ENCODE measurements around the gene PATJ.

Gene PATJ

DNA sequence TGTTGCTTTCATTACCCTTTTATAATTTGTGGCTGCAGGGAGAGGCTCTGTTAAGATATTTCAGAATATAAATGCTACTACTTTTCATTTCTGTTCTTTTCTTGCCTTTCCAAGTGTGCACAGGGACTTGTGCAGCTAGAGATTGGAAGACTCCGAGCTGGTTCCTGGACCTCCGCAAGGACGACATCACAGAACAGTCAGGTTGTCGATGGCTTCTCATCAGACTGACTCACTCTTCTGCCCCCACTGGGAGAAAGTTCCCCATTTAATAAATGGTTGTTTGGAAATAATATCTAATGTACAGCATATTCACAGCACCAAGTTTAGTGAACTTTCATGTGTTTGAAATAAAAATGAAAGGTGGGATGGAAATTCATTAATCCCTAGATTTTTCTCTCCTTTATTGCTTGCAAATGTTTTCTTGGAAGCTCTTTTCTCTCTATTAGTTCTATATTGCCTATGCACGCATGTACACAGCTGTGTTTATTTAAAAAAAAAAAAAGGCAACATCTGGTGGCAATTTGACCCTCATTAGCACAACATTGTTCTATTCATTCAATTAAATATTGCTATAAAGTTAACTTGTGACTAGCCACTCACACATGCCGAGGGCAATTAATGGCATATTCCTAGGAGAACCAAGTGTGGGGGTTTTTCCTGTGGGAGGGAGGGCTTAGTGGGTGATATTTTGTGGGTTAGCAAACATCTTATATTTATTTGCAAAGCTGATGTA is 374.9 kb downstream of the PATJ start:
- Histone ChIP-seq H3K27me3 (ENCODE audit: control insufficient read depth in 1 of 2, insufficient read depth in 2 of 2, low read length in 2 of 2) (no peaks in the 10 kb centered on the region), H3K9ac (ENCODE audit: low read length in 2 of 2) (no peak overlapping the region), H3K27ac (ENCODE audit: low read length) (no peak overlapping the region), H3K9me3 (ENCODE audit: control insufficient read depth in 2 of 2, low read length in 2 of 2) (no peaks in the 10 kb centered on the region), H3K4me3 (ENCODE audit: low read length in 2 of 2) (no peak overlapping the region), H3K4me1 (ENCODE audit: control insufficient read depth, insufficient read depth, low read length) (no peaks in the 10 kb centered on the region), H3K36me3 (ENCODE audit: control insufficient read depth in 2 of 2, insufficient read depth in 2 of 2, low read length in 2 of 2) (no peaks in the 10 kb centered on the region)

DNA sequence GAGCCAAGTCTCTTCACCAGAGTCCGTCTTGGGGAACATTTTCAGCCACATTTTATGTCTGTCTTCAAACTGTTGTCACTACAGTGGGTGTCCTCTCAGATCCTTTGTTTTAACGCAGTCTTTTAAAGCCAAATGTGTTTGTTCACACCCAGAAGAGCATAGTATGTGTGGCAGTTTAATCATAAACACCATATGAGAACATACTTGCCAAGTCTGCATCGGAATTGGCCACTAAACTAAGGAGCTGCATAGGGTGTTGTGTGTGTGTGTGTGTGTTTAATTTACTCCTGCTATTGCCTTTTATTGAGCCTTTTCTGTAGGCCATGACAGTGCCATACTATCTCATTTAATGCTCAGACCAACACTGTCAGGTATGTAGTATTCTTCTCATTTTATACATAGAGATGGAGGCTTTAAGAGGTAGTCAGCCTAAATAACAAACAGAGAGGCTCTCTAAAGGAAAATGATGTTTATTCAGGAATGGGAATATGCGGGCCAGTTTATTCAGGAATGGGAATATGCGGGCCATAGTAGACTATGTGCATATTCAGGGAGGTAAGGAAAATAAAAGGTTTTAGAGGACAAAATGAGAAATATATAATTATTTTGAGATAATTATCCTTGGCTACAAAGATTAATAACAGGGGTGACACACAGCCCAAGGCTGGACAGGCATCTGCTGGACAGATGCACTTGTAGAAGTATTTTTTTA is 384.5 kb downstream of the PATJ start:
- Histone ChIP-seq H3K4me1 (ENCODE audit: control insufficient read depth, insufficient read depth, low read length) (no peaks in the 10 kb centered on the region), H3K9me3 (ENCODE audit: control insufficient read depth in 2 of 2, low read length in 2 of 2) (no peaks in the 10 kb centered on the region), H3K27ac (ENCODE audit: low read length) (no peak overlapping the region), H3K4me3 (ENCODE audit: low read length in 2 of 2) (no peak overlapping the region), H3K27me3 (ENCODE audit: control insufficient read depth in 1 of 2, insufficient read depth in 2 of 2, low read length in 2 of 2) (no peaks in the 10 kb centered on the region), H3K9ac (ENCODE audit: low read length in 2 of 2) (no peak overlapping the region), H3K36me3 (ENCODE audit: control insufficient read depth in 2 of 2, insufficient read depth in 2 of 2, low read length in 2 of 2) (peaks cover 2 to 7% of the 10 kb centered on the region in 2 donors)

- Histone ChIP-seq H3K9me3 (ENCODE audit: control insufficient read depth in 2 of 2, low read length in 2 of 2) (no peaks in the 10 kb centered on the region), H3K36me3 (ENCODE audit: control insufficient read depth in 2 of 2, insufficient read depth in 2 of 2, low read length in 2 of 2) (peaks cover 2 to 7% of the 10 kb centered on the region in 2 donors), H3K4me1 (ENCODE audit: control insufficient read depth, insufficient read depth, low read length) (no peaks in the 10 kb centered on the region), H3K27ac (ENCODE audit: low read length) (no peak overlapping the region), H3K27me3 (ENCODE audit: control insufficient read depth in 1 of 2, insufficient read depth in 2 of 2, low read length in 2 of 2) (no peaks in the 10 kb centered on the region), H3K9ac (ENCODE audit: low read length in 2 of 2) (no peak overlapping the region), H3K4me3 (ENCODE audit: low read length in 2 of 2) (no peak overlapping the region)
Measured at GRCh38 chr1:62128745-62129144, 386.5 kb downstream of the PATJ start.

DNA sequence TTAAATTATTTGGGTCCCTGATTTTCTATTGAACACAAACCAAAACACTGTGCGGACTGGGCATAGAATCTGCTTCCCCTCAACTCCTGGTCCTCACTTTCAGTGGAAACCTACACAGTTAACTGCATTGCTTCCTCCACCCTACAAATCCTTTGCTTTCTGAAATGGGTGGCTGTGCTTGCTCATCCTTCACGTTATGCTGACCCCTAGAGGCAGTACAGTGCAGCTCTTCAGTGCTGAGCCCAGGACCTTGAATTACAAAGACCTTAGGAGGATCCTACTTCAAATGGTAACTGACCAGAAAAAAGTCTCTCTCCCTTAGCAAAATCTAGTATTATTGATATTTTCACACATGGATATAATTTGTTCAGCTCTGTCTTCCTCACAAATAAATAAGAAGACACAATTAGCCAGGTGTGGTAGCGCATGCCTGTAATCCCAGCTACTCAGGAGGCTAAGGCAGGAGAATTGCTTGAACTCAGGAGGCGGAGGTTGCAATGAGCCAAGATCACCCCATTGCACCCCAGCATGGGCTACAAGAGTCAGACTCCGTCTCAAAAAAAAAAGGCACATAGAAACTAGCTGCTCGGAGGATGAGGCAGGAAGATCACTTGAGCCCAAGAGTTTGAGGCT is 388.9 kb downstream of the PATJ start:
- H3K36me3 ChIP-seq (ENCODE audit: control insufficient read depth in 2 of 2, insufficient read depth in 2 of 2, low read length in 2 of 2): peaks cover 2 to 7% of the 10 kb centered on the region in 2 donors
- H3K9me3 ChIP-seq (ENCODE audit: control insufficient read depth in 2 of 2, low read length in 2 of 2): no peaks in the 10 kb centered on the region
- H3K4me1 ChIP-seq (ENCODE audit: control insufficient read depth, insufficient read depth, low read length): no peaks in the 10 kb centered on the region
- H3K27ac ChIP-seq (ENCODE audit: low read length): no peak overlapping the region
- no peak overlapping the region for H3K9ac ChIP-seq (ENCODE audit: low read length in 2 of 2)
- no peaks in the 10 kb centered on the region for H3K27me3 ChIP-seq (ENCODE audit: control insufficient read depth in 1 of 2, insufficient read depth in 2 of 2, low read length in 2 of 2)
- no peak overlapping the region for H3K4me3 ChIP-seq (ENCODE audit: low read length in 2 of 2)

- Histone ChIP-seq H3K36me3 (ENCODE audit: control insufficient read depth in 2 of 2, insufficient read depth in 2 of 2, low read length in 2 of 2) (peaks cover 0 to 2% of the 10 kb centered on the region in 2 donors), H3K4me3 (ENCODE audit: low read length in 2 of 2) (no peak overlapping the region), H3K27me3 (ENCODE audit: control insufficient read depth in 1 of 2, insufficient read depth in 2 of 2, low read length in 2 of 2) (no peaks in the 10 kb centered on the region), H3K9ac (ENCODE audit: low read length in 2 of 2) (no peak overlapping the region), H3K9me3 (ENCODE audit: control insufficient read depth in 2 of 2, low read length in 2 of 2) (no peaks in the 10 kb centered on the region), H3K4me1 (ENCODE audit: control insufficient read depth, insufficient read depth, low read length) (no peaks in the 10 kb centered on the region), H3K27ac (ENCODE audit: low read length) (no peak overlapping the region)
Measured at GRCh38 chr1:62138029-62138428, 395.7 kb downstream of the PATJ start.

DNA sequence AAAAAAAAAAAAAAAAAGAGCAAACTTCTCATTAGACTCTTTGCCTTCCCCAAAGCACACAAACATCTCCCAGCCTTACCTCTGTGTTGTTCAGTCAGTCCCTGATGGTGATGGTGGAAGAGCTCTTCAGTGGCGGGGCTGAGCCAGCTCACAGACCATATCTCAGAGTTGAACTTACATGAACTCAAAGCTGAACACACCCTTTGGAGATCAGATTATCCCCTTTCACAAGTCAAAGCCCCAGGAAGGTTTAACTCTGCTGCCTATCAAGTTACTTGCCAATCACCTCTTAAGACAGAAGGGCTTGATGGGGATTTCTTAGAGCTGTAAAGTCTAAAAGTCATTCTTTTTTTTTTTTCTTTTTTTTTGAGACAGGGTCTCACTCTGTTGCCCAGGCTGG is 397.1 kb downstream of the PATJ start:
- Histone ChIP-seq H3K9ac (ENCODE audit: low read length in 2 of 2) (no peak overlapping the region), H3K27ac (ENCODE audit: low read length) (no peak overlapping the region), H3K4me3 (ENCODE audit: low read length in 2 of 2) (no peak overlapping the region), H3K27me3 (ENCODE audit: control insufficient read depth in 1 of 2, insufficient read depth in 2 of 2, low read length in 2 of 2) (no peaks in the 10 kb centered on the region), H3K9me3 (ENCODE audit: control insufficient read depth in 2 of 2, low read length in 2 of 2) (no peaks in the 10 kb centered on the region), H3K4me1 (ENCODE audit: control insufficient read depth, insufficient read depth, low read length) (no peaks in the 10 kb centered on the region), H3K36me3 (ENCODE audit: control insufficient read depth in 2 of 2, insufficient read depth in 2 of 2, low read length in 2 of 2) (peaks cover 0 to 2% of the 10 kb centered on the region in 2 donors)

DNA sequence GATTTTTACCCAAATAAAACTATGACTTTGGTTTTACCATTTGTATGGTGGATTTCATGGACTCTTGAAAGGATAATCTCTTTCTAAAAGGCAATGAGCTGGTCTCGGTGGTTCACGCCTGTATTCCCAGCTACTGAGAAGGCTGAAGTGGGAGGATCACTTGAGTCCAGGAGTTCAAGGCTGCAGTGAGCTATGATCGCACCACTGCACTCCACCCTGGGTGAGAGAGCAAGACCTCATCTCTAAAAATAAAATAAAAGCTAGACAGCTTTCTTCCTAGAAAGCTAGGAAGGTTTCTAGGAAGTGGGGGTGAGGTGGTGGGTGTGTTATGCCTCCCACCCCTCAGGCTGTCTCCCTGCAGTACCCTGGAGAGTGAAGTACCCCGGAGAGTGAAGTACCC is 398.4 kb downstream of the PATJ start:
- no peaks in the 10 kb centered on the region for H3K4me1 ChIP-seq (ENCODE audit: control insufficient read depth, insufficient read depth, low read length)
- peaks cover 0 to 2% of the 10 kb centered on the region in 2 donors for H3K36me3 ChIP-seq (ENCODE audit: control insufficient read depth in 2 of 2, insufficient read depth in 2 of 2, low read length in 2 of 2)
- H3K9ac ChIP-seq (ENCODE audit: low read length in 2 of 2): no peak overlapping the region
- no peak overlapping the region for H3K4me3 ChIP-seq (ENCODE audit: low read length in 2 of 2)
- H3K27me3 ChIP-seq (ENCODE audit: control insufficient read depth in 1 of 2, insufficient read depth in 2 of 2, low read length in 2 of 2): no peaks in the 10 kb centered on the region
- no peaks in the 10 kb centered on the region for H3K9me3 ChIP-seq (ENCODE audit: control insufficient read depth in 2 of 2, low read length in 2 of 2)
- H3K27ac ChIP-seq (ENCODE audit: low read length): no peak overlapping the region

DNA sequence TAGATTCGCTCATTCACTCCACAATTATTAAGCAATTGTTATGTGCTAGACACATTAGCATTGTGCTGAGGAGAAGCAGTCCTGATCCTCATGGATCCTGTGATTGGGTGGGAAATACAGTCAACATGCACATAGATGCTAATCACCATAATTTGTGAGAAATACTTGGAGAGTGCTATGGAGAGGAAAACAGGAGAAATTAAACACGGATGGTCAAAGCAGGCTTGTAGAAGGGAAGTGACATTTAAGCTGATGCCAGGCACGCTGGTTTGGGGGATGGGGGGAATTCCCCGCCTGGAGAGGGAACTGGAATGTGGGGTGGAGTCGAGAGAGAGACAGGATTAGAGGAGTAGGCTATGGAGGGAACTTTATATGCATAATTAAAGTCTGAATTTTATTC is 400.2 kb downstream of the PATJ start:
- Histone ChIP-seq H3K36me3 (ENCODE audit: control insufficient read depth in 2 of 2, insufficient read depth in 2 of 2, low read length in 2 of 2) (peaks cover 0 to 2% of the 10 kb centered on the region in 2 donors), H3K9me3 (ENCODE audit: control insufficient read depth in 2 of 2, low read length in 2 of 2) (no peaks in the 10 kb centered on the region), H3K27me3 (ENCODE audit: control insufficient read depth in 1 of 2, insufficient read depth in 2 of 2, low read length in 2 of 2) (no peaks in the 10 kb centered on the region), H3K27ac (ENCODE audit: low read length) (no peak overlapping the region), H3K4me1 (ENCODE audit: control insufficient read depth, insufficient read depth, low read length) (no peaks in the 10 kb centered on the region), H3K9ac (ENCODE audit: low read length in 2 of 2) (no peak overlapping the region), H3K4me3 (ENCODE audit: low read length in 2 of 2) (no peak overlapping the region)

- Histone ChIP-seq H3K4me1 (ENCODE audit: control insufficient read depth, insufficient read depth, low read length) (no peaks in the 10 kb centered on the region), H3K9ac (ENCODE audit: low read length in 2 of 2) (no peak overlapping the region), H3K27me3 (ENCODE audit: control insufficient read depth in 1 of 2, insufficient read depth in 2 of 2, low read length in 2 of 2) (no peaks in the 10 kb centered on the region), H3K9me3 (ENCODE audit: control insufficient read depth in 2 of 2, low read length in 2 of 2) (no peaks in the 10 kb centered on the region), H3K4me3 (ENCODE audit: low read length in 2 of 2) (no peak overlapping the region), H3K27ac (ENCODE audit: low read length) (no peak overlapping the region), H3K36me3 (ENCODE audit: control insufficient read depth in 2 of 2, insufficient read depth in 2 of 2, low read length in 2 of 2) (peaks cover 6% of the 10 kb centered on the region in 2 donors)
Measured at GRCh38 chr1:62144238-62144831, 402.1 kb downstream of the PATJ start.

DNA sequence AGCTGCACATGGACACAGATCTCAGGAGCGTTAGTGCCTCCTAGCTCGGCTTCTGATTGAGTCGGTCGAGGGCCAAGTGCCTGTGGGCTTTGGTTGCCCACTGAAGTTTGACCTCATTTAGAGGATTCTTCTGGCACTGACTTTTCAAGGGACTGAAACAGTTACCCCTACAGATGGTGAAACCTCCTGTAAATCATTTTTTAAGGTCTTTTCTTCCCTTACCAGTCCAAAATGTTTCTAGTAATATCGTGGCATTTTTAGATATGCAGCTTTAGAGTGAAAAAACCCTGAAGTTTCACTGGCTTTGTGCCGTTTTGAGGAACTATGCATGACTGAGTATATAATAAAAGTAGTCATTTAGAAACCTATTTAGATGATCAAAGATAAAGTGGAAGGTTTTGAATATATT is 417.7 kb downstream of the PATJ start:
- no peaks in the 10 kb centered on the region for H3K4me1 ChIP-seq (ENCODE audit: control insufficient read depth, insufficient read depth, low read length)
- H3K9ac ChIP-seq (ENCODE audit: low read length in 2 of 2): no peak overlapping the region
- H3K4me3 ChIP-seq (ENCODE audit: low read length in 2 of 2): no peak overlapping the region
- H3K9me3 ChIP-seq (ENCODE audit: control insufficient read depth in 2 of 2, low read length in 2 of 2): no peaks in the 10 kb centered on the region
- no peak overlapping the region for H3K27ac ChIP-seq (ENCODE audit: low read length)
- H3K27me3 ChIP-seq (ENCODE audit: control insufficient read depth in 1 of 2, insufficient read depth in 2 of 2, low read length in 2 of 2): no peaks in the 10 kb centered on the region
- peaks cover 2% of the 10 kb centered on the region in 2 donors for H3K36me3 ChIP-seq (ENCODE audit: control insufficient read depth in 2 of 2, insufficient read depth in 2 of 2, low read length in 2 of 2)

Measured in stomach smooth muscle (tissue), 2 donors.